ENCODE measurements around the gene WFDC8.

DNA sequence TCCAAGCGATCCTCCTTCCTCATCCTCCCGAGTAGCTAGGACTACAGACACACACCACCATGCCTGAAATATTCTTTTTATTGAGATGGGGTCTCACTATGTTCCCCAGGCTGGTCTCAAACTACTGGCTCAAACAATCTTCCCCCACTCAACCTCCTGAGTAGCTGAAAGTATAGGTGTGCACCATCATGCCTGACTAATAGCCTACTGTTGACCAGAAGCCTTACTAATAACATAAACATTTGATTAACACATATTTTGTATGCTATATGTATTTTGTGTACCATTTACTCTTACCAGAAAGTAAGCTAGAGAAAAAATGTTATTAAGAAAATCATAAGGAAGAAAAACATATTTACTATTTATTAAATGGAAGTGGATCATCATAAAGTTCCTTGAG lies 38.5 kb upstream of the WFDC8 start:
- TF ChIP-seq, protein P1, sequence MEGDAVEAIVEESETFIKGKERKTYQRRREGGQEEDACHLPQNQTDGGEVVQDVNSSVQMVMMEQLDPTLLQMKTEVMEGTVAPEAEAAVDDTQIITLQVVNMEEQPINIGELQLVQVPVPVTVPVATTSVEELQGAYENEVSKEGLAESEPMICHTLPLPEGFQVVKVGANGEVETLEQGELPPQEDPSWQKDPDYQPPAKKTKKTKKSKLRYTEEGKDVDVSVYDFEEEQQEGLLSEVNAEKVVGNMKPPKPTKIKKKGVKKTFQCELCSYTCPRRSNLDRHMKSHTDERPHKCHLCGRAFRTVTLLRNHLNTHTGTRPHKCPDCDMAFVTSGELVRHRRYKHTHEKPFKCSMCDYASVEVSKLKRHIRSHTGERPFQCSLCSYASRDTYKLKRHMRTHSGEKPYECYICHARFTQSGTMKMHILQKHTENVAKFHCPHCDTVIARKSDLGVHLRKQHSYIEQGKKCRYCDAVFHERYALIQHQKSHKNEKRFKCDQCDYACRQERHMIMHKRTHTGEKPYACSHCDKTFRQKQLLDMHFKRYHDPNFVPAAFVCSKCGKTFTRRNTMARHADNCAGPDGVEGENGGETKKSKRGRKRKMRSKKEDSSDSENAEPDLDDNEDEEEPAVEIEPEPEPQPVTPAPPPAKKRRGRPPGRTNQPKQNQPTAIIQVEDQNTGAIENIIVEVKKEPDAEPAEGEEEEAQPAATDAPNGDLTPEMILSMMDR (IDR thresholded peaks at IDR 0.05 in 8 of 11, conservative IDR thresholded peaks at IDR 0.05 in 3 of 11) = no peak
- TF ChIP-seq POLR2AphosphoS5 (IDR thresholded peaks at IDR 0.05) = no peak
- no peak for TF ChIP-seq POLR2A (IDR thresholded peaks at IDR 0.05)

Measured in spleen (tissue), 7 donors.